SK-N-MC (cell line): ENCODE results near the gene NCAPG2.

Source experiments
- EZH2 ChIP-seq: fragments of 200-600 bp; sonication (generic); IDR thresholded peaks from one replicate; pipeline ENCODE4 v1.6.1; 2017; ENCODE audit warnings: antibody characterized with exemption
- POLR2AphosphoS5 ChIP-seq: IDR thresholded peaks from 2 replicates; pipeline ENCODE4 v1.6.1; 2012; ENCODE audit warnings: mild to moderate bottlenecking, low read depth, low read length, borderline replicate concordance

DNA sequence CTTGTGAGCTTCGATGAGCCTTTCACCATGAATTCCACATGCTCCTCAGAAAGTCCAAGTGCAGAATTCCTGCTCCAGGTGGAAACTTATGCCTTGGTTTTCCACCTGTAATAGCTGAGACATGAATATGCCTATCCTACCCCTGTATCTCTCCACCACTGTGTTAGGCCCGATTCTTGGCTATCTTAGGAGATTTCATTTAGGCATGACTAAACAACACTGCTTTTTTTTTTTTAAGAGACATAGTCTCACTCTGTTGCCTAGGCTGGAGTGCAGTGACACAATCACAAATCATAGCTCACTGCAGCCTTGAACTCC, 57.2 kb downstream of the NCAPG2 start:
- TF ChIP-seq EZH2 (no peak), POLR2AphosphoS5 (no peak)
